HepG2 (cell line): ENCODE measurements around the gene SLC13A3. TPM values are rescaled to one million over a fixed set of nuclear protein-coding genes. Genes with fewer than 3 reads are reported as not detected.

Source experiments
- AGO1 ChIP-seq: fragments of 200-400 bp; formaldehyde crosslinking; IDR thresholded peaks from 2 replicates; pipeline ENCODE4 v1.6.1; 2017; ENCODE audit warnings: mild to moderate bottlenecking, low read depth, low read length, moderate library complexity; ENCODE audit not compliant: poor library complexity, severe bottlenecking
- CHCHD3 ChIP-seq: sonication (generic); formaldehyde crosslinking; IDR thresholded peaks from 2 replicates; pipeline ENCODE4 v1.8.0; 2022; ENCODE audit warnings: mild to moderate bottlenecking, missing genetic modification reagents, moderate library complexity
- E2F5 ChIP-seq: sonication (generic); formaldehyde crosslinking; conservative IDR thresholded peaks from 2 replicates; pipeline ENCODE4 v1.4.0; 2020; ENCODE audit warnings: missing genetic modification reagents
- ETV5 ChIP-seq: IDR thresholded peaks from 2 replicates; pipeline ENCODE4 v1.6.1; 2018; ENCODE audit warnings: missing biosample characterization, missing genetic modification reagents, inconsistent platforms, borderline replicate concordance
- HHEX ChIP-seq: IDR thresholded peaks from 2 replicates; pipeline ENCODE4 v1.6.1; 2016; ENCODE audit warnings: control low read depth
- HNF1A ChIP-seq, 2 experiments: sonication (generic) in 1 of 2; formaldehyde crosslinking in 1 of 2; IDR thresholded peaks; 2 replicates each; pipeline versions ENCODE4 v1.4.0 to v1.6.1; 2016 to 2020; ENCODE audit warnings: borderline replicate concordance in 1 of 2, low read depth in 1 of 2, mild to moderate bottlenecking in 1 of 2, missing genetic modification reagents in 1 of 2
- HOXA5 ChIP-seq: sonication (generic); formaldehyde crosslinking; IDR thresholded peaks from 2 replicates; pipeline ENCODE4 v1.4.0; 2020; ENCODE audit warnings: missing genetic modification reagents
- NKX3-1 ChIP-seq: sonication (generic); formaldehyde crosslinking; IDR thresholded peaks from 2 replicates; pipeline ENCODE4 v1.5.0; 2020; ENCODE audit warnings: missing genetic modification reagents
- RERE ChIP-seq: IDR thresholded peaks from 2 replicates; pipeline ENCODE4 v1.6.1; 2016; ENCODE audit warnings: low read depth, missing genetic modification reagents, missing compliant biosample characterization
- RXRA ChIP-seq: sonication (generic); formaldehyde crosslinking; IDR thresholded peaks from 2 replicates; pipeline ENCODE4 v1.5.1; 2020; ENCODE audit warnings: missing genetic modification reagents
- SIX4 ChIP-seq: sonication (generic); formaldehyde crosslinking; IDR thresholded peaks from 2 replicates; pipeline ENCODE4 v1.4.0; 2020; ENCODE audit warnings: missing genetic modification reagents
- ZFYVE20 ChIP-seq: sonication (generic); formaldehyde crosslinking; IDR thresholded peaks from 2 replicates; pipeline ENCODE4 v1.8.0; 2023; ENCODE audit warnings: low read depth, mild to moderate bottlenecking, moderate library complexity, missing genetic modification reagents, borderline replicate concordance
- ZGPAT ChIP-seq: IDR thresholded peaks from 2 replicates; pipeline ENCODE4 v1.6.1; 2016; ENCODE audit warnings: mild to moderate bottlenecking
- ZNF232 ChIP-seq: sonication (generic); formaldehyde crosslinking; IDR thresholded peaks from 2 replicates; pipeline ENCODE4 v1.4.0; 2020; ENCODE audit warnings: missing genetic modification reagents, borderline replicate concordance
- ZNF256 ChIP-seq: sonication (generic); formaldehyde crosslinking; conservative IDR thresholded peaks from 2 replicates; pipeline ENCODE4 v1.4.0; 2020; ENCODE audit warnings: missing genetic modification reagents
- ZNF781 ChIP-seq: sonication (generic); formaldehyde crosslinking; IDR thresholded peaks from 2 replicates; pipeline ENCODE4 v1.5.1; 2020; ENCODE audit warnings: borderline replicate concordance, mild to moderate bottlenecking, missing genetic modification reagents; ENCODE audit errors: not compliant biosample characterization
- ZSCAN30 ChIP-seq: sonication (generic); formaldehyde crosslinking; IDR thresholded peaks from 2 replicates; pipeline ENCODE4 v1.5.0; 2020; ENCODE audit warnings: mild to moderate bottlenecking, missing genetic modification reagents
- polyA plus RNA-seq, 8 experiments: library from polyadenylated mRNA; depleted of rRNA in 3 of 8; stranded (reverse) in 7 of 8; unstranded in 1 of 8; fragments of >200 nt; fragmentation: Illumina TruSeq in 4 of 8; extraction: Trizol in 4 of 8; gene quantifications; 2 replicates each; pipeline versions ENCODE4 v1.2.1 to v1.2.3, GENCODE V29; 2011 to 2016; ENCODE audit warnings: low read depth in 4 of 8, missing spikeins in 1 of 8, mixed read lengths in 1 of 8; ENCODE audit not compliant: insufficient read depth in 1 of 8
- total RNA-seq, 5 experiments: library from RNA; depleted of rRNA; stranded (reverse); fragments of >200 nt; fragmentation: Illumina TruSeq; extraction: Trizol; gene quantifications; 2 replicates each; pipeline ENCODE4 v1.2.3, GENCODE V29; 2016; ENCODE audit warnings: low read depth in 1 of 5

Gene SLC13A3
- total and polyA plus RNA-seq, 2 of the 13 experiments (the other 11 are each of a cell fraction or from before 2014, with no cell fraction given): 66.5 to 76.0 TPM

GRCh38 chr20:46689082-46689753 lies 38.0 kb upstream of the SLC13A3 start, which contains the start of gene TP53RK (continued):
- peak; percentile 96 for TF ChIP-seq ZGPAT
- TF ChIP-seq E2F5 (CRISPR knock-in tag): no peak; the same call in none of the 2 replicates
- peak; percentile 96; the same call in 1 of the 2 replicates for TF ChIP-seq ZSCAN30
- TF ChIP-seq CHCHD3 (CRISPR knock-in tag): peak; percentile 46; the same call in 1 of the 2 replicates
- no peak for TF ChIP-seq HHEX
- TF ChIP-seq RXRA (CRISPR knock-in tag): peak; percentile 77
- peak; percentile 98 for TF ChIP-seq NKX3-1 (CRISPR knock-in tag)
- TF ChIP-seq HOXA5 (CRISPR knock-in tag): peak; percentile 91
- TF ChIP-seq ZNF232 (CRISPR knock-in tag): peak; percentile 94
- peak; percentile 86 for TF ChIP-seq AGO1
- TF ChIP-seq SIX4 (CRISPR knock-in tag): 0 out of 2 replicates have a peak, but pooled peaks have one; percentile 14
- TF ChIP-seq ZNF781 (CRISPR knock-in tag): no peak
- TF ChIP-seq ZFYVE20 (CRISPR knock-in tag): no peak
- TF ChIP-seq ZNF256 (CRISPR knock-in tag): peak; percentile 97
- no peak for TF ChIP-seq HNF1A (IDR thresholded peaks at IDR 0.05; ENCODE audit: low read depth)
- TF ChIP-seq HNF1A (CRISPR knock-in tag; IDR thresholded peaks at IDR 0.05; ENCODE audit: borderline replicate concordance): peak; percentile 67
- TF ChIP-seq ETV5 (CRISPR knock-in tag): peak; percentile 92
- no peak for TF ChIP-seq RERE (CRISPR knock-in tag)
